CD14-positive monocyte (primary cell): ENCODE measurements around the gene MRTFB. TPM values are rescaled to one million over a fixed set of nuclear protein-coding genes. Genes with fewer than 3 reads are reported as not detected.
A peak's percentile ranks its signal among the peaks of the same experiment; 100 is the strongest.

ENCODE experiments used
- DNase-seq, 3 donors: peaks; one replicate each; pipeline ENCODE4 v3.0.0-alpha.2; 2011 to 2022
- H2AFZ ChIP-seq: 2 replicates; pipeline ENCODE4 v1.6.0; 2012; ENCODE audit warnings: mild to moderate bottlenecking, low read depth, low read length, inconsistent platforms; ENCODE audit not compliant: insufficient read depth, poor library complexity, severe bottlenecking
- H3K27ac ChIP-seq, 2 donors: 1 replicate in 1 of 2; 2 replicates in 1 of 2; pipeline ENCODE4 v1.5.1; 2012 to 2013; ENCODE audit warnings: low read length in 2 of 2, control low read depth in 1 of 2, inconsistent platforms in 1 of 2, low read depth in 1 of 2, mild to moderate bottlenecking in 1 of 2
- H3K27me3 ChIP-seq, 2 donors: one replicate each; pipeline versions ENCODE4 v1.6.0 to v1.6.1; 2011 to 2013; ENCODE audit warnings: low read length in 2 of 2; ENCODE audit not compliant: control insufficient read depth in 2 of 2, insufficient read depth in 2 of 2
- H3K36me3 ChIP-seq, 2 donors: replicated peaks in 1 of 2; 1 replicate in 1 of 2; 2 replicates in 1 of 2; pipeline versions ENCODE4 v1.5.1 to v1.6.1; 2012 to 2013; ENCODE audit warnings: low read length in 2 of 2, control low read depth in 1 of 2, inconsistent platforms in 1 of 2, mild to moderate bottlenecking in 1 of 2; ENCODE audit not compliant: insufficient read depth in 2 of 2, control insufficient read depth in 1 of 2
- H3K4me1 ChIP-seq, 2 donors: 1 replicate in 1 of 2; 2 replicates in 1 of 2; pipeline versions ENCODE4 v1.5.1 to v1.6.1; 2012 to 2013; ENCODE audit warnings: low read length in 2 of 2, control low read depth in 1 of 2, inconsistent platforms in 1 of 2, mild to moderate bottlenecking in 1 of 2, moderate library complexity in 1 of 2; ENCODE audit not compliant: insufficient read depth in 2 of 2, control insufficient read depth in 1 of 2
- H3K4me2 ChIP-seq: replicated peaks from 2 replicates; pipeline ENCODE3; 2012; ENCODE audit warnings: low read length, moderate library complexity, mild to moderate bottlenecking; ENCODE audit not compliant: poor library complexity, severe bottlenecking; ENCODE audit errors: extremely low read depth
- H3K4me3 ChIP-seq, 3 experiments: fragments of 200-600 bp in 1 of 3; sonication (generic) in 1 of 3; replicated peaks in 1 of 3; 1 replicate in 2 of 3; 2 replicates in 1 of 3; pipeline ENCODE4 v1.5.1; 2011 to 2013; ENCODE audit warnings: low read length in 3 of 3, mild to moderate bottlenecking in 3 of 3, control low read depth in 2 of 3, low read depth in 2 of 3, inconsistent platforms in 1 of 3, moderate library complexity in 1 of 3
- H3K79me2 ChIP-seq: 2 replicates; pipeline ENCODE4 v1.6.0; 2012; ENCODE audit warnings: mild to moderate bottlenecking, control low read depth, inconsistent platforms, low read length, moderate library complexity; ENCODE audit not compliant: insufficient read depth
- H3K9ac ChIP-seq: 2 replicates; pipeline ENCODE4 v1.6.0; 2017; ENCODE audit warnings: low read length, mild to moderate bottlenecking; ENCODE audit not compliant: insufficient read depth, poor library complexity, severe bottlenecking
- H3K9me3 ChIP-seq, 2 donors: replicated peaks in 1 of 2; 1 replicate in 1 of 2; 2 replicates in 1 of 2; pipeline versions ENCODE4 v1.5.1 to v1.6.1; 2012 to 2013; ENCODE audit warnings: low read length in 2 of 2, control low read depth in 1 of 2; ENCODE audit not compliant: control insufficient read depth in 1 of 2, insufficient read depth in 1 of 2
- H4K20me1 ChIP-seq: 2 replicates; pipeline ENCODE4 v1.6.0; 2012; ENCODE audit warnings: mild to moderate bottlenecking, low read length, control low read depth, moderate library complexity; ENCODE audit not compliant: insufficient read depth
- H3K27ac Mint-ChIP-seq, 7 donors: one replicate each; pipeline ENCODE4 v1.8.0; 2020; ENCODE audit warnings: mild to moderate bottlenecking in 7 of 7, mixed read lengths in 7 of 7, moderate library complexity in 6 of 7, inconsistent platforms in 2 of 7
- H3K27me3 Mint-ChIP-seq, 3 donors: one replicate each; pipeline ENCODE4 v1.8.0; 2021 to 2022; ENCODE audit warnings: low read depth in 3 of 3, mild to moderate bottlenecking in 3 of 3, mixed read lengths in 3 of 3, moderate library complexity in 3 of 3, inconsistent platforms in 1 of 3
- H3K36me3 Mint-ChIP-seq, 2 donors: one replicate each; pipeline ENCODE4 v1.8.0; 2020; ENCODE audit warnings: mixed read lengths in 2 of 2, inconsistent platforms in 1 of 2, mild to moderate bottlenecking in 1 of 2
- H3K4me1 Mint-ChIP-seq: one replicate; pipeline ENCODE4 v1.8.0; 2020; ENCODE audit warnings: mild to moderate bottlenecking, mixed read lengths
- H3K4me3 Mint-ChIP-seq, 2 donors: one replicate each; pipeline ENCODE4 v1.8.0; 2020; ENCODE audit warnings: mild to moderate bottlenecking in 2 of 2, mixed read lengths in 2 of 2, moderate library complexity in 1 of 2
- H3K9me3 Mint-ChIP-seq, 7 donors: one replicate each; pipeline ENCODE4 v1.8.0; 2020 to 2022; ENCODE audit warnings: mixed read lengths in 7 of 7, mild to moderate bottlenecking in 6 of 7, moderate library complexity in 6 of 7, inconsistent platforms in 2 of 7
- WGBS: methylation state at CpG from one replicate; pipeline ENCODE4 v1.1.5; 2013; ENCODE audit warnings: missing lambda C conversion rate; ENCODE audit not compliant: insufficient coverage; 5-methylcytosine and 5-hydroxymethylcytosine counted together
- intact Hi-C, 2 donors: fragments of 100-400 bp; cut with micrococcal nuclease; formaldehyde crosslinking; loops; one replicate each; pipeline versions ENCODE4 v1.15.0 to v1.15.1; 2023
- polyA plus RNA-seq, 3 donors: library from polyadenylated mRNA; depleted of rRNA in 1 of 3; unstranded in 2 of 3; stranded (reverse) in 1 of 3; fragments of 300-500 nt in 2 of 3; fragments of >200 nt in 1 of 3; fragmentation: Illumina TruSeq in 2 of 3; gene quantifications; 1 replicate in 2 of 3; 2 replicates in 1 of 3; pipeline ENCODE4 v1.2.3, GENCODE V29; 2012 to 2021
- TF ChIP-seq, protein P1 (sequence below): fragments of 200-600 bp; IDR thresholded peaks from one replicate; pipeline ENCODE4 v1.8.0; 2022; ENCODE audit warnings: antibody characterized with exemption, mild to moderate bottlenecking

The MRTFB gene
- polyA plus RNA-seq, 3 donors, result 0.69 to 1.4 (median 0.87) TPM

- no peaks in the 10 kb centered on the region for H3K79me2 ChIP-seq
- H3K27ac Mint-ChIP-seq, result peak overlapping the region in 1 of 7 donors; percentile 37
- H3K36me3 ChIP-seq, result no peaks in the 10 kb centered on the region
- H3K9me3 ChIP-seq, result no peaks in the 10 kb centered on the region
- intact Hi-C loops, result no loop called here
- H4K20me1 ChIP-seq, result no peaks in the 10 kb centered on the region
- no peaks in the 10 kb centered on the region for H3K36me3 Mint-ChIP-seq
- no peaks in the 10 kb centered on the region for H3K27me3 ChIP-seq
- H3K4me1 ChIP-seq, result peaks cover 6 to 13% of the 10 kb centered on the region in 2 donors
- H3K27me3 Mint-ChIP-seq, result peaks cover 0 to 3% (median 1%) of the 10 kb centered on the region in 3 donors
- H2AFZ ChIP-seq, result no peak overlapping the region
- peak in 1 of 3 donors; percentile 21 for DNase-seq
- H3K9ac ChIP-seq, result no peak overlapping the region
- WGBS, result 100% methylated on average over 1 of the region's 4 CpGs
- no peak overlapping the region for H3K4me3 Mint-ChIP-seq
- H3K27ac ChIP-seq, result no peak overlapping the region
- no peak overlapping the region for H3K4me2 ChIP-seq
- no peak overlapping the region for H3K4me3 ChIP-seq
- TF ChIP-seq, protein P1, sequence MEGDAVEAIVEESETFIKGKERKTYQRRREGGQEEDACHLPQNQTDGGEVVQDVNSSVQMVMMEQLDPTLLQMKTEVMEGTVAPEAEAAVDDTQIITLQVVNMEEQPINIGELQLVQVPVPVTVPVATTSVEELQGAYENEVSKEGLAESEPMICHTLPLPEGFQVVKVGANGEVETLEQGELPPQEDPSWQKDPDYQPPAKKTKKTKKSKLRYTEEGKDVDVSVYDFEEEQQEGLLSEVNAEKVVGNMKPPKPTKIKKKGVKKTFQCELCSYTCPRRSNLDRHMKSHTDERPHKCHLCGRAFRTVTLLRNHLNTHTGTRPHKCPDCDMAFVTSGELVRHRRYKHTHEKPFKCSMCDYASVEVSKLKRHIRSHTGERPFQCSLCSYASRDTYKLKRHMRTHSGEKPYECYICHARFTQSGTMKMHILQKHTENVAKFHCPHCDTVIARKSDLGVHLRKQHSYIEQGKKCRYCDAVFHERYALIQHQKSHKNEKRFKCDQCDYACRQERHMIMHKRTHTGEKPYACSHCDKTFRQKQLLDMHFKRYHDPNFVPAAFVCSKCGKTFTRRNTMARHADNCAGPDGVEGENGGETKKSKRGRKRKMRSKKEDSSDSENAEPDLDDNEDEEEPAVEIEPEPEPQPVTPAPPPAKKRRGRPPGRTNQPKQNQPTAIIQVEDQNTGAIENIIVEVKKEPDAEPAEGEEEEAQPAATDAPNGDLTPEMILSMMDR, result no peak
- H3K9me3 Mint-ChIP-seq, result no peaks in the 10 kb centered on the region
- peaks cover 16% of the 10 kb centered on the region for H3K4me1 Mint-ChIP-seq
These were observed 109.4 kb downstream of the MRTFB start for GRCh38 chr16:14180481-14180944.

- no CpG with 5 or more reads among the region's 2 CpGs for WGBS
- TF ChIP-seq, protein P1, result no peak
- H3K27me3 ChIP-seq, result no peaks in the 10 kb centered on the region
- H3K27ac ChIP-seq, result no peak overlapping the region
- intact Hi-C loops, result no loop called here
- H3K4me1 ChIP-seq, result peaks cover 6 to 13% of the 10 kb centered on the region in 2 donors
- H3K79me2 ChIP-seq, result no peaks in the 10 kb centered on the region
- Mint-ChIP-seq H3K4me3 (no peak overlapping the region), H3K27me3 (peaks cover 0 to 4% (median 1%) of the 10 kb centered on the region in 3 donors), H3K27ac (peak overlapping the region in 1 of 7 donors; percentile 65), H3K36me3 (no peaks in the 10 kb centered on the region), H3K9me3 (no peaks in the 10 kb centered on the region), H3K4me1 (peaks cover 20% of the 10 kb centered on the region)
- H4K20me1 ChIP-seq, result no peaks in the 10 kb centered on the region
- H3K4me2 ChIP-seq, result no peak overlapping the region
- no peaks in the 10 kb centered on the region for H3K36me3 ChIP-seq
- no peak overlapping the region for H2AFZ ChIP-seq
- DNase-seq, result peak; percentile 23 to 61 (median 30)
- H3K4me3 ChIP-seq, result no peak overlapping the region
- no peak overlapping the region for H3K9ac ChIP-seq
- H3K9me3 ChIP-seq, result no peaks in the 10 kb centered on the region
These were observed 110.4 kb downstream of the MRTFB start for GRCh38 chr16:14181371-14182050.
